HG03342 (cell line): ENCODE measurements around the gene ABHD14A.
"Not testable (repeated sequence)": the region's sequence is repeated elsewhere in the genome, so short reads cannot be mapped to it uniquely, and the experiment has no call there.

Experiments
- ATAC-seq: cut with Tn5 transposase; IDR thresholded peaks from one replicate; pipeline ENCODE4 v1.9.1; 2021; ENCODE audit warnings: mild to moderate bottlenecking, moderate library complexity; ENCODE audit not compliant: unreplicated experiment

The ABHD14A gene

DNA sequence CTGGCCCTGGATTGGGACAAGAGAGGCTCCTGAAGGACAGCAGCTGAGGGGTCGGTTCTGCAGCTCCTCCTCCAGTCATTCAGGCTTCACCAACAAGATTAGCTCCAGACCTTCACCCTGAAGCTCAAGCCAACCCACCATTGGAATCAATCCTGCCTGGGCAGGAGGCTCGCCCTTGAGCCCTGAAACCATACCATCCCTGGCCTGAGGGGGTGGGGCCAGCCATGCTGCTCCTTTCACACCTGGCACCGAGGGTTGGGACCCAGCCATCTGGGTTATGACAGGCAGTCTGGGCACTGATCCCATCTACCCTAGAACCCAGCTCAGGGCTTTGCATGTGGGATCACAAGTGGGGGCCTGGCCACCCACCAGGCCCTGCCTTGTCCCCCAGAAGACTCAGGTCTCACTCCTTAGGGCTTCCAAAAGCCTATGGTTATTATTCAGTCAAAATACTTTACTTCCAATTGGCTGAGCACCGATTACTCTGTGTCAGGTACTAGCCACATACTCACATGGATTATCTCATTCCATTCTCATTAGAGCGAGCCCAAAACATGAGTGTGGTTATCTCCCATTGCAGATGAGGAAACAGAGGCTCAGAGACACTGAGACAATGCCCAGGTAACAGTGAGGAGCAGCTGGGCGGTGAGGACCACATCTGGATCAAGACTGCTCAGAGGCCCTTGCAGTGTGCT lies 4.1 kb upstream of the ABHD14A start:
- no peak for ATAC-seq

DNA sequence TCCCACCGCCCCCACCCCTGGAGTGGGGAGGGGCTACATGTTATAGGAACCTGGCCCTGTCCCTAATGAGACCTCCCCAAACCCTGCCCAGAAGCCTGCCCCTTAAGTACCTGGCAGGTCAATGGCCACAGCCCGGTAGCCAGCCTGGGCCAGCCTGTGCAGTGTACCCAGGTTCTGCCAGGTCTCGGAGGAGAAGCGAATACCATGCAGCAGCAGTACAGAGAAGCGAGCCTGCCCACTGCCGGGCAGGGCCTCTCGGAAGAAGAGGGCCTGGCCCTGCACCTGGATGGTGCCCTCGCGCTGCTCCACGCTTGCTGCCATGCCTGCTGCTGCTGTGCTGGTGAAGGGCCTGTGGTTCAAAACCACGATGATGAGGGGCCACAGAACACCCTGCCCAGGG lies 3.5 kb upstream of the ABHD14A start:
- no peak for ATAC-seq

DNA sequence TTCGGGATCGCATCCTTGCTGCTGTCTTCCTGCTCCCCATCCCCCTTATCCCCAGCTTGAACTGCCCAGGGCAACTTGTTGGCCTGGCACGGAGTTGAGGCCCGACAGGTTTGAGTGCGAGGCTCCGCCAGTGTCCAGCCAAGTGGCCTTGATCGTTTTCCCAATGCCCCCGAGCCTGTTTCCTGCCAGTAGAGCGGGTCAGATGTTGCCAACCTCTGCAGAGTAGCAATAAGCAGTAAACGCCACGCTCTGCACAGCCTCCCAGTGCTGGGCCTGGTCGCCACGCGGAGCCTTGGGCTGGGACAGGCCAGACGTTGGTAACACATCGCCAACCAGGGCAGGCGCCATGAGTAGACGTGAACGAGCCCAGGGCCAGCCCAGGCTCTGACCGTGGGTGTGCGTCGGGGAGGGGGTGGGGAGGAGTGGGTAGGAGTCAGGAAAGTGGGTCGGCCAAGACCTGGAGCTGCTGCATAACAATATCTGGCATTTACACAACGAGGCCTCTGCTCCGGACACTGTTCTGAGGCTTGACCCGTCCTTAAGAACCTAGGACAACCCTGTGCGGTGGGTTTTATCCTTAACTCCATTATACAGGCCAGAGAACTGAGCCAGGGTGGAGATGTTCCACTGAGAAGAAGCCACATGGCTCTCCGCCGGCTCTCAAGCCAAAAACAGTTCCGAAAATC lies 444 bp upstream of the ABHD14A start:
- no peak for ATAC-seq

DNA sequence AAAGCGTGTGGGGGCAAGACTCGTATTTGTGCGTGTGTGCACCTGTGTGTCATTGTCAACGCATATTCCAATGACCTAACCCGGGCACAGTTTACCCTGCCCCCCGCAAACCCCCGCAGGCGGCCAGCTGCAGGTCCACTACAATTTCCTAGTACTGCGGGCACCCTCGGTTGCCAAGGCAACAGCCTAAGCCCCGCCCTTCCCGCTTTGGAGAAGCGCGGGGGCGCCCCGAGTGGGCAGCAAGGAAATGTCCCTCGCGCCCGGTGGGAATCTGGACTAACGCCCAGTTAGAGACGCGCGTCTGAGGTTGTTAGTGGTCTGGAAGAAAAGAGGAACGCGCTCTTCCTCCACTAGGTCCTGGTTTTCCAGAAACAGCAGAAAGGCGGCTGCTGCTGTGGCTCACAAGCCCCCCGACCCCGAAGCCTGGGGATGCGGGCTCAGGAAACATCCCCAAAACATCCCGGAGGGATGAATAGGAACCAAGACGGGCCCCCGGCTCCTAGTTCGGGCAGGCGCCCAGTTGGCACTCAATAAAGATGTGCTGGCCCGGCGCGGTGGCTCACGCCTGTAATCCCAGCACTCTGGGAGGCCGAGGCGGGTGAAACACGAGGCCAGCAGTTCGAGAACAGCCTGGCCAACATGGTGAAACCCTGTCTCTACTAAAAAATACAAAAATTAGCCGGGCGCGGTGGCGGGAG lies 1.1 kb downstream of the ABHD14A start:
- ATAC-seq = no peak

DNA sequence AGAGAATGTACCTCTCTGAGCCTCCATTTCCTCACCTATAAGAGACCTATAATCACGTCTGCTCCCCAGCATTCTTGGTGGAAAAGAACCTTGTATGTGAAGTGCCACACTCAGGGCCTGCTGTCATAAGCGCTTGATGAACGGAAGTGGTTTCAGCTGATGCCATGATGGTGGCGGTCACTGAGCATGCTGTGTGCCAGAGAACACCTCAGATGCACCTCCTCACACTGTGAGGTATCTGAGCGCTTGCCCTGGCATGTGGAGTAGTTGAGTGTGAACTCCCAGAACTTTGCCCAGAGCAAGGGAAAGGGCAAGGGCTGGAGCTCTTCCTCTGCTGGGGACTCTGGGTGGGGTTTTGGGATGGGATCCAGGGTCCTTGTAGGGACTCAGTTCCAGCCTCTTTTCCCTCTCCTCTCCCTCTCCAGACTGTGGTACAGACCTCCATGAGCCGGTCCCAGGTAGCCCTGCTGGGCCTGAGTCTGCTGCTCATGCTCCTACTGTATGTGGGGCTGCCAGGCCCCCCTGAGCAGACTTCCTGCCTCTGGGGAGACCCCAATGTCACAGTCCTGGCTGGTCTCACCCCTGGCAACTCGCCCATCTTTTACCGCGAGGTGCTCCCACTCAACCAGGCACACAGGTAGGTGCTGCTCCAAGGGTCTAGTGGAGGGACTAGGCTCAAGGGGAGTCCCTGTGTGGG lies 2.7 kb downstream of the ABHD14A start:
- no peak for ATAC-seq

DNA sequence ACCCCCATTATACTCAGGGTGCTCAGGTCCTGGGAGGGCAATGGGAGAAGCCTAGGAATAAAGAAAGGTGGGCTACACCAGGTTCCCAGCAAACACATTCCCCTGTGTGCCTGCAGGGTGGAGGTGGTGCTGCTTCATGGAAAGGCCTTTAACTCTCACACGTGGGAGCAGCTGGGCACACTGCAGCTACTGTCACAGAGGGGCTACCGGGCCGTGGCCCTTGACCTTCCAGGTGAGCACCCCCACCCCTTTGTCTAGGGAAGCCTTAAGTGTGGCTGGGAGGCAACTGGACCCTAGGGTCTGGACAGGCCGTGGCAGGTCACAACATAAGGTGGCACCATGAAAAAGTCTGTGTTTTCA lies 3.3 kb downstream of the ABHD14A start:
- ATAC-seq = no peak

DNA sequence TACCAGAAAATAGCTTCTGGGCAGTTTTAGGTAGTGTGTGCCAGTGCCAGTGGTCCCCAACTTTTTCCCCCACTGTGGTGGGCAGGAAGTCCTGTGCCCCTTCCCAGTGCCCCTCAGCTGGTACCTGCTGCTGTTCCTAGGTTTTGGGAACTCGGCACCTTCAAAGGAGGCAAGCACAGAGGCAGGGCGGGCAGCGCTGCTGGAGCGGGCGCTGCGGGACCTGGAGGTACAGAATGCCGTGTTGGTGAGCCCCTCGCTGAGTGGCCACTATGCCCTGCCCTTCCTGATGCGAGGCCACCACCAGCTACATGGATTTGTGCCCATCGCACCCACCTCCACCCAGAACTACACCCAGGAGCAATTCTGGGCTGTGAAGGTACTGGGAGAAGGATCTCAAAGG lies 5.4 kb downstream of the ABHD14A start:
- no peak for ATAC-seq

DNA sequence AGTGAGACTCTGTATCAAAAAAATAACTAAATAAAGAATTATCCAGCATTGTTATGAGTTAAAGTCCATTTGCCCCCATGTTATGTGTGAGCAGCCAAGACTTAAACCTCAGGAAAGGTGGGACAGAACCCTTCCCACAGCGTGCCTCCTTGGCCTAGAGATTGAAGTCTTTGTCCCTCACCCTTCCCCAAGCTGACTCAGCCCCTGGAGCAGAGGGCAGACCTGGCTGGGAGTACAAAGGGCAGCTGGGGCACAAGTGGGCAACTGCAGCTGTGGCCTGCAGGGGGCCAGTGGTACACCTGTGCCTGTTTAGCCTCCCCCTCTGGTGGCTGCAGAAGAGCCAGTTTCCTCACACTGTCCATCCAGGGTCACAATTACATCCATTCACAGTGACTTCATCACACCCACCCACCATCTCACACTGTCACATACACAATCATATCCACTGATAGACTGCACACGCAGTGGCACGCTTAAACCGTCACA lies 7.5 kb downstream of the ABHD14A start:
- peak; percentile 53 for ATAC-seq

DNA sequence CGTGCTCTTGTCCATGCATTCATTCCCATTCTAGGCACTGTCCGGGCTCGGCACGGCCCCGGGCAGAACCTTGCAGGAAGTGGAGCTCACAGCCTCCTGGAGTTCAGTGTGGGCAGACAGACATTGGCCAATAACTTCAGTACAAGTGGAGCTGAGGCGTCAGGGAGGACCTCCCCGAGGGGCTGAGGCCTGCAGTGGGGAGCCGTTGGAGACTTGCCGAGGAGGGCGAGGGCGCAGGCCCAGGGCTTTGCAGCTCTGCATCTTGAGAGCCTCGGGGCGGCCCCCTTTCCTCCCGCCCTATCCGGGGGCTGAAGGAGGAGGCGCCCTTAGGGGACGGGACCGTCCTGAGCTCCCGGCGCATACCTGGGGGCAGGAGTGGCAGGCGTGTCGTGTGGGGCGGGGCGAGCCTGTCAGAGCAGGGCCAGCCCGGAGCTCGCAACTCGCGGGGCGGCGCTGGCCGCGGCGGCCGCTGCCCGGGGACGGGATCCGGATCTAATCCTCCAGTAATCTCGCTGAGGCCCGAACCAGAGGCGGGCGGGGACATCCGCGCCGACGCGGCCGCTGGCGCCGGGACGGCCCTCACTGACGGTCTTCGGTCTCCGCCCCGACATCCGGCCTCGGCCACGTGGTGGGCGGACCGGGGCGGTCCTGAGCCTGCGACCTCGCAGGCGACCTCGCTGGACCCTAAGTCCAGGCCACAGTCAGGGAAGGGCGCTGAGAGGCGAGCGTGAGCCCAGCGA lies 8.1 kb downstream of the ABHD14A start, which contains the start of gene ACY1:
TSS of gene ACY1 (plus strand) at position 698 of the 740 bp plus-strand sequence. CDS start 530 bp downstream, outside the sequence.
- peak; percentile 67 for ATAC-seq

DNA sequence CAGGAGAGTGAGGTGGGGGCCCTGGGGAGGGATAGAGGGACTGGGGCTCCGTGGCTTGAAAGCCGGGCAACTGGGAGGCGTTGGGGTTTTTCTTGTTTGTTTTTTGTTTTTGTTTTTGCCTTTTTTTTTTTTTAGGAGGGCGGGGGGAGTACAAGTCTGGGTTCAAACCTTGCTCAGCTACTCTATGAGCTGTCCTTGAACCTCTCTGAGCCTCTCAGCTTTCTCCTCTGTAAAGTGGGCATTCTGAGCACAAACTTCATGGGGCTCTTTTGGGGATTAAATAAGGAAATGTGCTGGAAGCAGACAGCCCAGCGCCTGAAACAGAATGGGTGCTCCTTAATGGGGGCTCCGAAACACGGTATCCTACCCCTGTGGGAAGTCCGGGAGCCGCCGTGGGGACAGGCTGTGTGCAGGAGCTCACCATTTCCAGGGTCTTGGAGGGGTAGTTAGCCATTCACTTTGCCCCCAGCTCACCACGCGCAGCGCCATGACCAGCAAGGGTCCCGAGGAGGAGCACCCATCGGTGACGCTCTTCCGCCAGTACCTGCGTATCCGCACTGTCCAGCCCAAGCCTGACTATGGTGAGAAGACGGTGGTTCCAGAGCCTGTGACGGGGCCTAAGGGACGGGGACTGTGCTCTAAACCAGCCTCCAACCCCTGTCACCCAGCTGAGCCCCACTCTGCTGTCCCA lies 8.9 kb downstream of the ABHD14A start:
- ATAC-seq = no peak

DNA sequence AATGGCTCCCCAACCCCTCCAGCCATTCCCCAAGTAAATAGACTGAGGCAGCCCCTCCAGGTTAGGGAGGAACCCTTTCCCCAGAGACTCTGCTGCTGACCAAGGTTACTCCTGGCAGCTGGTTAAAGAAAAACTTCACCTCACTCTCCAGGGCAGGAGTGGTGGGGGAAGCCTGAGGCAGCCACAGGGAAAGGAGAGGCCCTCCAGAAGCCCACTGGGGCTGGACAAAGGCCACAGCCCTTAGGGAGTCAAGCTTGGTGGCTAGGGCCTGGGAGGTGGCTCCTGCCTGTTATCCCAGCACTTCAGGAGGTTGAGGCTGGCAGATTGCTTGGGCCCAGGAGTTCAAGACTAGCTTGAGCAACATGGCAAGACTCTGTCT lies 9.4 kb downstream of the ABHD14A start:
- ATAC-seq = no peak

DNA sequence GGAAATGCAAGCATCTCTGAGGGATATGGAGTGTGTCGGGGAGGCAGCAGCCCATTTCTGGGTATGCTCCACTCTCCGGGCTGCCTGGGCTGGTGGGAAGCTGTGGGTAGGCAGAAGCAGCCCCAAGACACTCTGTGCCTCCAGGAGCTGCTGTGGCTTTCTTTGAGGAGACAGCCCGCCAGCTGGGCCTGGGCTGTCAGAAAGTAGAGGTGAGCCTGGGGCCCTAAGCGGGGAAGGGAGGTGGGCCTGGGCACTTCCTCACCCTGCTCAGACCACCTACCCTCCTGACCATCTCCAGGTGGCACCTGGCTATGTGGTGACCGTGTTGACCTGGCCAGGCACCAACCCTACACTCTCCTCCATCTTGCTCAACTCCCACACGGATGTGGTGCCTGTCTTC lies 10.2 kb downstream of the ABHD14A start:
- ATAC-seq = no peak

DNA sequence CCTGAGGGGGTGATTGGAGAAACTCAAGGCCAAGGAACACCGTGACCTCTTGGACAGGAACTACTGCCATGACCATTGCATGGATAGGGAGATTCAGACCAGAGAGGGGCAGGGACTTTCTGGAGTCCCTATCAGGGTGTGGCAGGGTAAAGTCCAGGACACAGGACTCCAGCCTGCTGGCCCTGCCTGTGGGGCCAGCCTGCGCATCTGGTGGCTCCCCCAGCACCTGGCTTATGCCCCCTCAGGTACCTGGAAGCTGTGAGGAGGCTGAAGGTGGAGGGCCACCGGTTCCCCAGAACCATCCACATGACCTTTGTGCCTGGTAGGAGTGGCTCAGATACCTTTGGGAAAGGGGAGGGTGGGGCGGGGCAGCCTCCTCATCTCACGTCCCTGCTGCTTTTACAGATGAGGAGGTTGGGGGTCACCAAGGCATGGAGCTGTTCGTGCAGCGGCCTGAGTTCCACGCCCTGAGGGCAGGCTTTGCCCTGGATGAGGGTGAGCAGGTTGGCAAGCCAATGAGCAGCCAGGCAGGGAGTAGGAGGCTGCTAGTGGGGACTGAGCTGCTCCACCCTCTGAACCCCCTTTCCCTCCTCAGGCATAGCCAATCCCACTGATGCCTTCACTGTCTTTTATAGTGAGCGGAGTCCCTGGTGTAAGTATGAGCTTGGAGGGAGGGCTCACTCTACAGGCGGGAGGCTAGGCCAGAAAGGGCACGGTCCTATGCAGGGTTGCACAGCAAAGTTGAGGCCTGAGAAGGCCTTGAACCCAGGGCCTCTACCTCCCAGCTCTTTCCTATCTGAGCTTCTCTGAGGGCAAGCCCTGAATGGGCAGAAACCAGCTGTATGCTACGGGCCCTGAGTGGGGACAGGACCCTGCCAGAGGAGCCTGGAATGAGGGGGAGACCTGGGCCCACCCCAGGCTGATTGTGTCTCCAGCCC lies 11.4 kb downstream of the ABHD14A start:
- ATAC-seq = no peak

DNA sequence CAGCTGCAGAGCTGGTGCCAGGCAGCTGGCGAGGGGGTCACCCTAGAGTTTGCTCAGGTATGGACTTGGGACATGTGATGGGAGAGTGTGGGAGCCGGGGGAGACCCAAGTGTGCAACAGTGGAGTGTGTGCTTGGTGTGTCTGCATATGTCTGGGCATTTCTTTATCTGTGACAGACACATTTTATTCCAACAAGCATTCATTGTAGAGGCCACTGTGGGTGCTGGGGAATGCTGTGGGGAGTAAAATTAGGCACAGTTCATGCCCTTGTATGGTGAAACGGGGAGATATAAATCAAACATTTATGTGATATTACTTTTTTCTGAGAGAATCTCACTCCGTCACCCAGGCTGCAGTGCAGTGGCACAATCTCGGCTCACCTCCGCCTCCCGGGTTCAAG lies 12.7 kb downstream of the ABHD14A start:
- ATAC-seq = no peak

DNA sequence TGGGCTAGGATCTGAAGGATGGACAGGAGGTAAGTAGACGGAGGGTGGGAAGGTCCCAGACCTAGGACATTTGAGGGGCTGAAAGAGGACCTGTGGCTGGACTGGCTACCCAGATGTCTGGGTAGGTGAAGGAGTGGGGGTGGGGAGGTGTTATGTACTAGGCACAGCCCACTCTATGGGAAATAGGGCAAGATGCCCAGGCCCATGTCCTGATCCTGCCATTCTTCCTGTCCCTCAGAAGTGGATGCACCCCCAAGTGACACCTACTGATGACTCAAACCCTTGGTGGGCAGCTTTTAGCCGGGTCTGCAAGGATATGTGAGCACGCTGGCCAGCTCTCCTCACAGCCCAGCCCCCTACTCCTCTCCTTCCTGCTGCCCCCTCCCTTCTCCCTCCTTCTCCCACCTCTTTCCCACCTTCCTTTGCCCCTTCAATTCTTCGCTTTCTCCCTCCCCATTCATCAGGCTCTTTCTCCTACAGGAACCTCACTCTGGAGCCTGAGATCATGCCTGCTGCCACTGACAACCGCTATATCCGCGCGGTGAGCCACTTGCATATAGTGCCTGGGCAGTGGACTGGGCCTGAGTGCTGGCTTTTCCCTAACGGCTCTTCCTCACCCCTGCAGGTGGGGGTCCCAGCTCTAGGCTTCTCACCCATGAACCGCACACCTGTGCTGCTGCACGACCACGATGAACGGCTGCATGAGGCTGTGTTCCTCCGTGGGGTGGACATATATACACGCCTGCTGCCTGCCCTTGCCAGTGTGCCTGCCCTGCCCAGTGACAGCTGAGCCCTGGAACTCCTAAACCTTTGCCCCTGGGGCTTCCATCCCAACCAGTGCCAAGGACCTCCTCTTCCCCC lies 13.7 kb downstream of the ABHD14A start:
- no peak for ATAC-seq

DNA sequence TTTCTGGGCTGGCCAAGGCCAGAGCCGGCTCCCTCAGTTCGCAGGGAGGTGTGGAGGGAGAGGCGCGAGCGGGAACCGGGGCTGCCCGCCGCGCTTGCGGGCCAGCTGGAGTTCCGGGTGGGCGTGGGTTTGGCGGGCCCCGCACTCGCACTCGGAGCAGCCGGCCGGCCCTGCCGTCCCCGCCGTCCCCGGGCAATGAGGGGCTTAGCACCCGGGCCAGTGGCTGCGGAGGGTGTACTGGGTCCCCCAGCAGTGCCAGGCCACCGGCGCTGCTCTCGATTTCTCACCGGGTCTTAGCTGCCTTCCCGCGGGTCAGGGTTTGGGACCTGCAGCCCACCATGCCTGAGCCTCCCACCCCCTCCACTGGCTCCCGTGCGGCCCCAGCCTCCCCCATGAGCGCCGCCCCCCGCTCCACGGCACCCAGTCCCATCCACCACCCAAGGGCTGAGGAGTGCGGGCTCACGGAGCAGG lies 15.7 kb downstream of the ABHD14A start:
- ATAC-seq = not testable (repeated sequence)

DNA sequence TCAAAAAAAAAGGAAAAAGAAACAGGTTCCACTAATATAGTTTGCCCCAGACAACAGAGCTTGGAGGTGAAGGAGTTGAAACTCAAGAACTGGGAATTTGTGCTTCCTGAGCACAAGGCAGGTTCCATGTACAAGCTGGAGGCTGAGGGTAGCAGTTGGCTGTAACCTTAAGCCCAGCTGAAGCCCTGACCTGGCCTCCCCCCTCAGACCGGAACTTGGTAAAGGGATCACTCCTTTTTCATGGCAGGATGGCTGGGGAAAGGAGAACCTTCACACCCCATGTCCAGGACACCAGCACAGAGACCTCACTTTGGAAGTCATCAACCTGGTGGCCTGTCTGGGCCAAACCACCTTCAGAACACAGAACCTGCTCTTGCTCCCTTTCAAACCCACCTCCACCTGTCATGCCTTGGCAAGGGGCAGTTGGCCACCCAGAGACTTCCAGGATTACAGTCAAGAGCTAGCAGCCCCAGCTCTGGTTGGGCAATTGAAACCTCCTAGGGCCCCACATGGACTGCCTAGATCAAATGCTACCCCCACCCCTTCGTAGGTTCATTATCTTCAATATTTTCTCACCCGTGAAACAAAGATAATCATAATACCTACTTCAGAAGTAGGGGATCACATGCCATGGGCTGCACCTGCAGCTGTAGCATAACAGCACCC lies 17.3 kb downstream of the ABHD14A start:
- no peak for ATAC-seq
